HCT116 (cell line): Measurements from ENCODE around the gene STK24. TPM values are rescaled to one million over a fixed set of nuclear protein-coding genes. Genes with fewer than 3 reads are reported as not detected.

Experiments used
- ATAC-seq: fragments of 200-7000 bp; cut with Tn5 transposase; 2 replicates; pipeline ENCODE4 v1.9.1; 2020; ENCODE audit warnings: mild to moderate bottlenecking, moderate library complexity
- BruUV-seq: library from RNA; stranded (reverse); fragments of 400-500 nt; replicated peaks from 2 replicates; lab custom pipeline; 2021; lab: Mats Ljungman, UMichigan
- CTCF ChIA-PET: fragments of 300-600 bp; sonication (Branson Sonifier 250); formaldehyde crosslinking; loops from one replicate; lab custom pipeline; 2021; ENCODE audit warnings: antibody characterized with exemption; lab: Charles Lee
- POLR2A ChIA-PET: fragments of 300-600, 350-600 bp; sonication (Branson Sonifier 250); formaldehyde crosslinking; loops from one replicate; lab custom pipeline; 2021; ENCODE audit warnings: antibody characterized with exemption; lab: Charles Lee
- RAD21 ChIA-PET, 2 experiments: fragments of 300-600 bp; sonication (Branson Sonifier 250); formaldehyde crosslinking; loops; one replicate each; lab custom pipeline; 2023; ENCODE audit warnings: low total read pairs in 2 of 2; ENCODE audit not compliant: uncharacterized antibody in 2 of 2, unreplicated experiment in 2 of 2, low non-redundant PET in 1 of 2; lab: Charles Lee
- DNase-seq: peaks from one replicate; pipeline ENCODE4 v3.0.0-alpha.2; 2010; ENCODE audit warnings: low read depth, low spot score
- H2AFZ ChIP-seq: fragments of 200-600 bp; shearing (Covaris generic), sonication (generic); 2 replicates; pipeline ENCODE4 v1.6.1; 2017; ENCODE audit warnings: low read depth, mixed run types, mixed read lengths, antibody characterized with exemption, low read length; ENCODE audit not compliant: poor library complexity, severe bottlenecking
- H3K27ac ChIP-seq: 2 replicates; pipeline ENCODE4 v1.5.1; 2012; ENCODE audit warnings: low read depth, low read length
- H3K27me3 ChIP-seq: fragments of 200-600 bp; sonication (generic); 2 replicates; pipeline ENCODE4 v1.6.1; 2016; ENCODE audit warnings: mixed run types, low read length, mixed read lengths; ENCODE audit not compliant: insufficient read depth
- H3K36me3 ChIP-seq, 2 experiments: fragments of 200-500 bp in 1 of 2; fragments of 200-600 bp in 1 of 2; sonication (Bioruptor generic) in 1 of 2; sonication (generic) in 1 of 2; 2 replicates each; pipeline versions ENCODE4 v1.5.1 to v1.6.1; 2014 to 2016; ENCODE audit warnings: low read length in 2 of 2, inconsistent platforms in 1 of 2, mixed read lengths in 1 of 2, mixed run types in 1 of 2; ENCODE audit not compliant: insufficient read depth in 2 of 2, control insufficient read depth in 1 of 2
- H3K4me1 ChIP-seq, 2 experiments: fragments of 200-600 bp in 1 of 2; sonication (generic) in 1 of 2; 2 replicates each; pipeline versions ENCODE4 v1.5.1 to v1.6.1; 2012 to 2017; ENCODE audit warnings: low read length in 2 of 2, inconsistent platforms in 1 of 2, mild to moderate bottlenecking in 1 of 2, mixed read lengths in 1 of 2, mixed run types in 1 of 2, moderate library complexity in 1 of 2; ENCODE audit not compliant: insufficient read depth in 2 of 2, control insufficient read depth in 1 of 2
- H3K4me2 ChIP-seq: fragments of 200-600 bp; sonication (generic); 2 replicates; pipeline ENCODE4 v1.6.1; 2017; ENCODE audit warnings: mixed run types, low read length, mixed read lengths
- H3K4me3 ChIP-seq, 2 experiments: fragments of 200-600 bp in 1 of 2; sonication (generic) in 1 of 2; replicated peaks in 1 of 2; 2 replicates each; pipeline ENCODE4 v1.5.1; 2011 to 2016; ENCODE audit warnings: low read length in 2 of 2, control low read depth in 1 of 2, low read depth in 1 of 2, mild to moderate bottlenecking in 1 of 2, mixed read lengths in 1 of 2, mixed run types in 1 of 2
- H3K79me2 ChIP-seq: fragments of 200-600 bp; sonication (generic); 2 replicates; pipeline ENCODE4 v1.6.1; 2017; ENCODE audit warnings: mild to moderate bottlenecking, mixed run types, low read length, moderate library complexity, mixed read lengths; ENCODE audit not compliant: insufficient read depth
- H3K9ac ChIP-seq: fragments of 200-600 bp; sonication (generic); 2 replicates; pipeline ENCODE4 v1.6.1; 2016; ENCODE audit warnings: low read length, mixed read lengths
- H3K9me2 ChIP-seq: fragments of 200-600 bp; sonication (generic), shearing (Covaris generic); 2 replicates; pipeline ENCODE4 v1.6.1; 2017; ENCODE audit warnings: mixed run types, mild to moderate bottlenecking, moderate library complexity; ENCODE audit not compliant: insufficient read depth
- H3K9me3 ChIP-seq, 2 experiments: fragments of 200-500 bp in 1 of 2; fragments of 200-600 bp in 1 of 2; sonication (Bioruptor generic) in 1 of 2; sonication (generic) in 1 of 2; 2 replicates each; pipeline ENCODE4 v1.6.1; 2014 to 2017; ENCODE audit warnings: low read length in 2 of 2, mixed read lengths in 2 of 2, inconsistent platforms in 1 of 2, low read depth in 1 of 2, mild to moderate bottlenecking in 1 of 2, mixed run types in 1 of 2, moderate library complexity in 1 of 2; ENCODE audit not compliant: control insufficient read depth in 1 of 2, insufficient read depth in 1 of 2
- H4K20me1 ChIP-seq: fragments of 200-600 bp; sonication (generic), shearing (Covaris generic); 2 replicates; pipeline ENCODE4 v1.6.1; 2017; ENCODE audit warnings: mixed run types, mild to moderate bottlenecking, moderate library complexity; ENCODE audit not compliant: insufficient read depth
- CTCF ChIP-seq, 3 experiments: fragments of 200-600 bp in 1 of 3; sonication (generic) in 1 of 3; IDR thresholded peaks in 2 of 3; conservative IDR thresholded peaks in 1 of 3; 2 replicates each; pipeline ENCODE4 v1.5.1; 2012 to 2017; ENCODE audit warnings: low read depth in 2 of 3, low read length in 2 of 3, antibody characterized with exemption in 1 of 3, borderline replicate concordance in 1 of 3, control low read depth in 1 of 3, mild to moderate bottlenecking in 1 of 3, mixed read lengths in 1 of 3, mixed run types in 1 of 3, moderate library complexity in 1 of 3; ENCODE audit not compliant: insufficient read depth in 1 of 3
- ELF1 ChIP-seq: IDR thresholded peaks from 2 replicates; pipeline ENCODE4 v1.6.1; 2012; ENCODE audit warnings: low read depth, borderline replicate concordance
- EZH2 ChIP-seq: fragments of 200-600 bp; sonication (generic); IDR thresholded peaks from 2 replicates; pipeline ENCODE4 v1.6.1; 2017; ENCODE audit warnings: antibody characterized with exemption, mixed run types
- FOSL1 ChIP-seq: IDR thresholded peaks from 2 replicates; pipeline ENCODE4 v1.6.1; 2012; ENCODE audit warnings: low read depth
- MAX ChIP-seq: IDR thresholded peaks from 2 replicates; pipeline ENCODE4 v1.6.1; 2012
- POLR2A ChIP-seq: IDR thresholded peaks from 2 replicates; pipeline ENCODE4 v1.7.0; 2011; ENCODE audit warnings: borderline replicate concordance; ENCODE audit not compliant: insufficient read depth, insufficient read length; ENCODE audit errors: extremely low read depth
- RAD21 ChIP-seq: IDR thresholded peaks from 2 replicates; pipeline ENCODE4 v1.6.1; 2012; ENCODE audit warnings: low read depth, mild to moderate bottlenecking
- SIN3A ChIP-seq: IDR thresholded peaks from 2 replicates; pipeline ENCODE4 v1.6.1; 2012; ENCODE audit warnings: low read depth
- ZBTB33 ChIP-seq: IDR thresholded peaks from 2 replicates; pipeline ENCODE4 v1.6.1; 2011; ENCODE audit warnings: mild to moderate bottlenecking, low read length, moderate library complexity; ENCODE audit not compliant: insufficient replicate concordance; ENCODE audit errors: extremely low read depth
- ZFX ChIP-seq: fragments of 450-650 bp; IDR thresholded peaks from 2 replicates; pipeline ENCODE4 v1.6.1; 2017
- intact Hi-C: fragments of 100-400 bp; cut with micrococcal nuclease; formaldehyde crosslinking; loops from 2 replicates; pipeline ENCODE4 v1.10.0; 2022
- total RNA-seq: library from RNA; stranded (reverse); gene quantifications from one replicate; pipeline ENCODE4 v1.2.1, GENCODE V29; 2021; ENCODE audit not compliant: unreplicated experiment
- TF ChIP-seq, protein P1 (sequence below): IDR thresholded peaks from 2 replicates; pipeline ENCODE4 v1.6.1; 2012
- TF ChIP-seq, protein P2 (sequence below): IDR thresholded peaks from 2 replicates; pipeline ENCODE4 v1.6.1; 2012; ENCODE audit warnings: low read depth

Gene STK24
- total RNA-seq, 1 experiment from 2014 or later = 137 TPM

DNA sequence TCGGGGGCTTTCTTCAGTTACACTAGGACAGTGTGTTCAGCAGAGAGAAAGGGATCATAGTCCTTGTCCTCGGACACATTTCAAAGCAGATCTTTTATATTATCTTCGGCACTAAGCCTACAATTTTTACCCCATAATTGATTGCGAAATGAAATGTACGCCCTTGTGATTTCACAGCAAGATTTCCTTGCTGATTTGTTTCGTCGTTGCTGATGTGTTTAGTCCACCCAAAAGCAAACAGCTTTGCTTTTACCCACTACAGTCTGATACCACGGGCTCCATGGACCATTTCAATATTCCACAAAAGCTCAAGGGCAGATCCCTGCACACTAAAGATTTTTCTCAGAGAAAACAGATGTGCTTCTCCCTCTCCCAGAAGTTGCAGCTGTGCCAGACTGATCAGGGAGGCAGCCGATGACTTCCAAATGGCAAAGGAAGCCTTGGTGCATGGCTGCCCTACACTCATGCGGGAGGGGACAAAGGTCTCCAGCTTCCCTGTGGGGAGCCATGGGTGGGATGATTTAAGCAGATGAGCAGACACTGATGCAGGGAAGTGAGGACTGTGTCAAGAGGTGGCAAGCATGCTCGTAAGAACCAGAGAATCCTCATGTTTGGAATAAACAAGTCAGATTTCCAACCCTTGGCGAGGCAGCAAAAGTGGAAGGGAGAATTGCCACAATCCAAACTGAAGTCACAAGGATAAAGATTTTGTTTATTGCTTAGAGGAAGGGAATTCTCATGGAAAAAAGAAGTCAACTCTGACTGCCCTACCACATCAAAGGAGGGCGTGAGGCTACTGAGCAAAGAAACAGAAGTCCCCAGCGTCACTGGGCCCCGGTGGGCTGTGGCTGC lies 81.1 kb downstream of the STK24 start:
- H3K27me3 ChIP-seq = no peaks in the 10 kb centered on the region
- no peak overlapping the region for H3K27ac ChIP-seq
- no peak overlapping the region for H3K4me2 ChIP-seq
- H3K4me3 ChIP-seq = no peak overlapping the region
- H2AFZ ChIP-seq = no peak overlapping the region
- no peaks in the 10 kb centered on the region for H3K9me2 ChIP-seq
- no peak overlapping the region for H3K9ac ChIP-seq
- CTCF ChIA-PET = no interaction called here
- ATAC-seq (0 out of 2 replicates have a peak, but pooled peaks have one; percentile 21), DNase-seq (no peak)
- intact Hi-C loops = no loop called here
- H4K20me1 ChIP-seq = peaks cover 6% of the 10 kb centered on the region; the same call in 1 of the 2 replicates
- peaks cover 0 to 16% of the 10 kb centered on the region in 2 experiments; a peak in 1 of 4 replicates for H3K4me1 ChIP-seq
- RAD21 ChIA-PET = no interaction called here
- BruUV-seq = no TSS peak
- no peak for TF ChIP-seq POLR2A
- no peak for TF ChIP-seq ELF1
- TF ChIP-seq, protein P1, sequence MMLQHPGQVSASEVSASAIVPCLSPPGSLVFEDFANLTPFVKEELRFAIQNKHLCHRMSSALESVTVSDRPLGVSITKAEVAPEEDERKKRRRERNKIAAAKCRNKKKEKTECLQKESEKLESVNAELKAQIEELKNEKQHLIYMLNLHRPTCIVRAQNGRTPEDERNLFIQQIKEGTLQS = no peak
- no peak for TF ChIP-seq ZFX
- TF ChIP-seq, protein P2, sequence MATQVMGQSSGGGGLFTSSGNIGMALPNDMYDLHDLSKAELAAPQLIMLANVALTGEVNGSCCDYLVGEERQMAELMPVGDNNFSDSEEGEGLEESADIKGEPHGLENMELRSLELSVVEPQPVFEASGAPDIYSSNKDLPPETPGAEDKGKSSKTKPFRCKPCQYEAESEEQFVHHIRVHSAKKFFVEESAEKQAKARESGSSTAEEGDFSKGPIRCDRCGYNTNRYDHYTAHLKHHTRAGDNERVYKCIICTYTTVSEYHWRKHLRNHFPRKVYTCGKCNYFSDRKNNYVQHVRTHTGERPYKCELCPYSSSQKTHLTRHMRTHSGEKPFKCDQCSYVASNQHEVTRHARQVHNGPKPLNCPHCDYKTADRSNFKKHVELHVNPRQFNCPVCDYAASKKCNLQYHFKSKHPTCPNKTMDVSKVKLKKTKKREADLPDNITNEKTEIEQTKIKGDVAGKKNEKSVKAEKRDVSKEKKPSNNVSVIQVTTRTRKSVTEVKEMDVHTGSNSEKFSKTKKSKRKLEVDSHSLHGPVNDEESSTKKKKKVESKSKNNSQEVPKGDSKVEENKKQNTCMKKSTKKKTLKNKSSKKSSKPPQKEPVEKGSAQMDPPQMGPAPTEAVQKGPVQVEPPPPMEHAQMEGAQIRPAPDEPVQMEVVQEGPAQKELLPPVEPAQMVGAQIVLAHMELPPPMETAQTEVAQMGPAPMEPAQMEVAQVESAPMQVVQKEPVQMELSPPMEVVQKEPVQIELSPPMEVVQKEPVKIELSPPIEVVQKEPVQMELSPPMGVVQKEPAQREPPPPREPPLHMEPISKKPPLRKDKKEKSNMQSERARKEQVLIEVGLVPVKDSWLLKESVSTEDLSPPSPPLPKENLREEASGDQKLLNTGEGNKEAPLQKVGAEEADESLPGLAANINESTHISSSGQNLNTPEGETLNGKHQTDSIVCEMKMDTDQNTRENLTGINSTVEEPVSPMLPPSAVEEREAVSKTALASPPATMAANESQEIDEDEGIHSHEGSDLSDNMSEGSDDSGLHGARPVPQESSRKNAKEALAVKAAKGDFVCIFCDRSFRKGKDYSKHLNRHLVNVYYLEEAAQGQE = no peak
- no peak for TF ChIP-seq ZBTB33
- TF ChIP-seq MAX = no peak
- no peak for TF ChIP-seq CTCF (IDR thresholded peaks at IDR 0.05 in 2 of 3, conservative IDR thresholded peaks at IDR 0.05 in 1 of 3; ENCODE audit: borderline replicate concordance in 1 of 3, insufficient read depth in 1 of 3, low read depth in 2 of 3, low read length in 2 of 3)
- TF ChIP-seq FOSL1 = no peak
- no peak for TF ChIP-seq RAD21
- no peak for TF ChIP-seq EZH2
- no peak for TF ChIP-seq SIN3A
- POLR2A ChIA-PET = interaction anchor here (2.0 kb wide), 1 partner anchor 11 kb away, joined by 8 read pairs; no protein-coding TSS in a partner anchor
- H3K9me3 ChIP-seq = no peaks in the 10 kb centered on the region
- H3K36me3 ChIP-seq = no peaks in the 10 kb centered on the region
- H3K79me2 ChIP-seq = peaks cover 92% of the 10 kb centered on the region
